HPDE6-E6E7 (cell line): Measurements from ENCODE around the gene AK2.
"Not testable (repeated sequence)": the region's sequence is repeated elsewhere in the genome, so short reads cannot be mapped to it uniquely, and the experiment has no call there.

Source experiments
- DNase-seq: peaks from one replicate; pipeline ENCODE4 v3.0.0; 2011; ENCODE audit warnings: missing footprints; ENCODE audit errors: extremely low spot score

The AK2 gene

DNA sequence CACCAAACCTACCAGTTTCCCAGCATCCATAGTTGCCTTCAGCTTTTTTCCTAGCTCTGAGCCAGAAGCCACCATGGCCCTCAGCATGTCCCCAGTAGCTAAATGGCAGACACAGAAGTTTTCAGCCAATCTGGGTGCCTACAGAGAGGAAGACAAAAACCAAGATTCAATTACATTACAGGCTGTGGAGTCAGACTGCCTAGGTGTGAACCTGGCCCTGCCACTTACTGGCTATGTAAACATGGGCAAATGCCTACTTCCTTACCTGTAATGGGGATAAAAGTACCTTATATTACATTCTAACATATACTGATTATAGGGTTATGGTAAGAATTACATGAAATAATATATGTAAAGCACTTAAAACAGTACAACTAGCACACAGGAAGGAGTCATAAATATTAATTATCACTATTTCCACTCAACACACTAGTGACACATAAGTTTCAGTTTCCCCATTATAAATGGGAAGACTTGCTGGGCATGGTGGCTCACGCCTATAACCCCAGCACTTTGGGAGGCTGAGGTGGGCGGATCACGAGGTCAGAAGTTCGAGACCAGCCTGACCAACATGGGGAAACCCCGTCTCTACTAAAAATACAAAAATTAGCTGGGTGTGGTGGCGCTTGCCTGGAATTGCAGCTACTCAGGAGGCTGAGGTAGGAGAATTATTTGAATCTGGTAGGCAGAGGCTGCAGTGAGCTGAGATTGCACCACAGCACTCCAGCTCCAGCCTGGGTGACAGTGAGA is 12.1 kb downstream of the AK2 start:
- not testable (repeated sequence) for DNase-seq

DNA sequence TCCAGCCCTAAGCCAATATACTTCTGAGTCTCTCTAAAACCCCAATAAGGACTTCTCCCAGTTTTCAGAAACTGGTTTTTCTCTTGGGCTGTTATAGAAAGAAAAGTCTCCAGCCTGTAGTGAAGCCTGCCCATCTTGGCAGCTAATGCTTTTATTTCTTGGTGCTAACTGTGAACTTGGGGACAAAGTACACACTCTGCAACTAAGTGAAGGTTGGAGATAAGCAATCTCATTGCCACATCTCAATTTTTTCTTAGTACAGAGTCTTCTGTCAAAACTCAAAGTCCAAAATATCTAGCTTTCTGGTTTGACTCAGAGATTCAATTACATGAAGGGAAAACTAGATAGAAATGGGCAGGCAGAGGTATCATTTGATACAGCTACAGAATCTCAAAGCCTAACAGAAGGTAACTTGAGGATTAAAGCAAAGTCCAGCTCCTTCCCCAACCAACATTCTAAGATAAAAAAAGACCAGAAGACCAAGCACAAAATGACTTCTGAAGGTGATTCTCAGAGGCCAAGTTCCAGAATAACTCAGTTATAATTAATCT is 14.0 kb downstream of the AK2 start:
- no peak for DNase-seq

- DNase-seq, result no peak
These were observed 14.9 kb downstream of the AK2 start for GRCh38 chr1:33021567-33022431.

DNA sequence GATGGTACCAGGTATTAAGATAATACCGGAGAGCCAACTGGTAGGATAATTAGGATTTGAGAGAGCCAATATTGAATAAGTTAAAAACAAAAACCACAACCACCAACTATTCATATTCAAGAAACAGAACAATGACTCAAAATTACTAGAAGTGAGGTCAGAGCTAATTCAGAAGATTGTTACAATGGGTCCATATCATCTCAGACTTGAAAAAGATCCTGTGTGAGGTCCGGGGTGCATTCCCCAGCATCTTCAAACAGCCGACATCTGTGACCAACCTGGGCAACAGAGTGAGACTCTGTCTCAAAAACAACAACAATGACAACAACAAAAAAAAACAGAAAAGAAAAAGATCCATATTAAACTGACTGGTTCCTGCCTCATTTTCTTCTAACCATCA is 18.6 kb downstream of the AK2 start:
- no peak for DNase-seq

DNA sequence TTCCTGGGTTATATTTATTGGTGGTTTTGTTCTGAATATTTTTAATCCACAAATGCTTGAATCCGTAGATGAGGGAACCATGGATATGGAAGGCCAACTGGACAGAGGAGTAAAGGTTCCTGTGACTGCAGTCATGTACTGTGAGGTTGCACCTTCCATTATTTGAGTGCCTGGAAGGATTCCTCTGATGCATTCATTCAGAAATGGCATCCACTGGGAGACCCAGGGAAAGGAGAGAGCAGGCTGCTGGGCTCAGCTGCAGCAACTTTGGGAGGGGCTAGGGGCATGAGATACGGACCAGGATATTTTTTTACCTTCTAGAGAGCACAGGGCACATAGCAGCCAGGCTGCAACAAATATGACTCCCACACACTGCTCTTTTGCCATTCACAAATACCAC is 19.5 kb downstream of the AK2 start:
- DNase-seq, result no peak

GRCh38 chr1:33015216-33015615 is 21.5 kb downstream of the AK2 start:
- no peak for DNase-seq

- no peak for DNase-seq
These were observed 22.1 kb downstream of the AK2 start for GRCh38 chr1:33014464-33015163.

- DNase-seq, result no peak
These were observed 22.9 kb downstream of the AK2 start for GRCh38 chr1:33013791-33014190.

DNA sequence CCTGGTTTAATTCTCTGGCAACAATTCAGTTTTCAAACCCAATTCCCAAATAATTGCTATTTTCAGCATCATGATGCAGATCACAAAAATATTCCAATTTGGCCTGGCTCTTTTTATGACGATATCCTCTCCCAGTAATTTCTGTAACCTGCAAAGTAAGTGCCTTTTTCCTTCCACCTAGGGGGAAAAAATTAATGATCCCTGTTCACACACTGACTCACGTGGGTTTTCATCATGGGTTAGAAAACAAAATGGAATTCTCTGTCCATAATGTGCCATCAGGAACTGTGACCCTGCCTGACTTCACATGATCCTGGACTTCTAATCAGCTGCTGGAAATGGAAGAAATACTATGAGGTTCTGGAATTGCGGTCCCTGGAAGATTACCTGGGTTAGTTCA is 24.5 kb downstream of the AK2 start:
- DNase-seq, result no peak

DNA sequence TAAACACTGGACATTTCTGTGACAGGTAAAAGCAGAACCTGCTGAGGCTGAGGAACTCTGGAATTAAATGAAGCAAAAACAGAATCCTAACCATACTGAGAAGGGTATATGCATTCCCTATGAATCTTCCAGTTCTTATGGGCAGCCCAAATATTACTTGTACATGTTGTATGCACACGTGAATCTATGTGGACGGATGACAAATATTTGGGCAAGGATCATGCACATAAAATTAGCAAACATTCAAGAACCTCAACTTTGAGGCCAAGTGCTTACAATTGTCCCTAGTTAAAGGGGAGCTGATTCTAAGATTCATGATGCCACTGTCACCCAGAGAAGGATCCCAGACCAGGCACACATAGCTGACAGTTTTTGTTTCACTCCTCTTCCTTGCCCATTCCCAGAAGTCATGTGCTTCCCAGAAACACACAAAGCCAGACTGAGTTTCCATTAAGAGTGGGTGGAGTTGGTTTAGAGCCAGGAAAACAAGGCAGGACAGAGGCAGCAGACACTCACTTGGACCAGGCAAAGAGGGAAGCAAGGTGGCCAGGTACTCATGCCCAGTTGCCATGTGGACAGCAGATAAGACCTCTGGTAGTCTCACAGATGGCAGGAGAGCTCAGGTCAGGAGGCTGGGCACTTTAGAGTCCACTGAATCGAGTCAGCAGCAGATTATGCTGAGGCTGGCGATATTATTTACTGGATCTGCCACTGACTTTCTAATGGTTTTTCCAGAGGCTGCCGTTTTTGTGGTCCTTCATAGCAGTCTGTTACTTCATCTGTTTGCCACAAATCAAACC is 25.6 kb downstream of the AK2 start:
- DNase-seq, result no peak

- no peak for DNase-seq
These were observed 27.1 kb downstream of the AK2 start for GRCh38 chr1:33009561-33009960.

DNA sequence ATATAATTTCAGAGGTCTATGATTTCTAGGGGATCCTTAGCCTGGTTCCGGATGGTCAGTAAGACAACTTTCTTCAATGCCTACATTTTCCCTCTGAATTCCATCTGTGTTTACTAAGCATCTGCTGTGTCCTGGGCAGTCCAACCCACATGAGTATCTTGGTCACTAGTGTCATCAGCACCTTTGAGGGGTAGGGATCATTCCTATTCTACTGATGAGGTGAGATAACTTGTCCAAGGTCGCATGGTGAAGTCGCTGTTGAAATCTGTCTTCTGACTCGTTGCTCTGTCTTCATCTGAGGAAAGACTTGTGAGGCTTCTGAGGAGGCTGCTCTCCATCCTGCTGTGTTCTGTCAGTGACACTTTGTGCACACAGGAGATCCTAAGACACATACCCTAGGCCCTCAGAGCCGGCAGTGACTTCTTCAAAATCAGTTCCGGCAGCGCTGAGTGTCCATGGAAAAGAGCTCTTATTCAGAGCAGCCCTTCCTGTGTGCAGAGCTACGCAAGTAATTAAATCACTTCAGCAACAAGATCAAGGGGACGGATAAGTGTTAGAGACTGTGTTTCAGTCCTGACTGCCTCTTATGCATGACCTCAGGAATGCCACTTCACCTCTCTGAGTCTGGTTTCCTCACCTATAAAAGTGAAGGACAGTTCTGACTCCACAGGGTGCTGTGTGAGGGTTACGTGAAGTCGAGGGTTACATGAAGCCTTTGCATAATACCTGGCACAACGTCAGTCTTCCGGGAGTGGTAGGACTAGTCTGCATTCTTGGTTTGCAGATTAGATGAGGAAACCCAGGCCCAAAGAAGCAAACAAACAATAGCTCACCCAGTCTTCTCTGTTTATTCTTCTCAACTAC is 28.4 kb downstream of the AK2 start:
- no peak for DNase-seq

DNA sequence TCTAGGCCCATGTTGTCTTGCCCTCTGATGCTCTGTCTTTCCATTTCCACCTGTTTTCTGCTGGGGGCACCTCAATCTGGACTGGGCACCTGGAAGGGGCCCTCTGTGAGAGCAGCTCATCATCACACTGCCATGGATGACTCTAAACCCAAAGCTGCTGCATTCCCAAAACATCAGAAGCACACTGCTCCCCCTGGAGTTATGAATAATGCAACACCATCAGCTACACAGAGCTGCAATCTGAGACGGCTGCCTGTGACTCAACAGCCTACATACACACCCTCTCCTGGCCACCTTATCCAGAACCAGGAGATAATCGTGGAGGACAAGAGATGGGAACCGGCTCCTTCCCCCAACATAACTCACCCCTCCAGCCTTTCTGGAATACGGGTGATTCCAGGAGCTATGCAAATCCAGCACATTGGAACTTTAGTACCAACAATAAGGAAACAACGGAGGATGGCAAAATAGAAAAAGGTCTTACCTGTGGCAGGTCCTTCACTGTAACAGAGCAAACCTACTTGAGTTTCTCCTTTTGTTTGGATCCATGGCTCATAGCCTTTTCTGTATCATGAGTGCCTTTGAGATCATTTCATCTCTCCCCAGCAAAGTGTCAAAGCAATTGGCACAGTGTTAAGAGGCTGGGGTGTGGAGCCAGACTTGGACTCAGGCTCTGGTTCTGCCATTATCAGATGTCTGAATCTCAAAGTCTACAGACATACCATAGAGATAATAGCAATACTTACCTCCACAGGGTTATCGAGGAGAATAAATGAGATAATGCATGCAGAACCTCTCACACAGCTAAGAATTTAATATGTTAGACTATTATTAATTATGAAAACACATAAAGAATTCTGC is 29.3 kb downstream of the AK2 start:
- DNase-seq, result peak; percentile 98

- no peak for DNase-seq
These were observed 30.8 kb downstream of the AK2 start for GRCh38 chr1:33005838-33006421.

GRCh38 chr1:33005117-33005837 is 31.4 kb downstream of the AK2 start:
- no peak for DNase-seq

DNA sequence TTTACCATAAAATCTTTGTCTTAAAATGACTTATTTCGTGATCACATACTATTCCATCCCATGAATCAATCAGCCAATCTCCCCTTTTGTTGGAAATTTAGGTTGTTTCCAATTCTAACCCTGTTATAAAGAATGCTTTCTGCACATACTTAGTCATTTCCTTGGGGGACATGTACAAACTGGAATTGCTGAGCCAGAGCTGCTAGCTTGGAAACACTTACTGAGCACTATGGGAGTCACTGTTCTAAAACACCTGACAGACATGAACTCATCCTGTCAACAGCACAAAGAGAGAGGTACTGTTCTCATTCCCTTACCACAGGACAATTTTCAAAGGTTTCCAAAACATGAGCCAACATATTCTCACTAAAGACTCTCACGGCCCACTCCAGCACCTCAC is 32.1 kb downstream of the AK2 start:
- DNase-seq, result peak; percentile 88

- DNase-seq, result no peak
These were observed 33.0 kb downstream of the AK2 start for GRCh38 chr1:33003657-33004056.

DNA sequence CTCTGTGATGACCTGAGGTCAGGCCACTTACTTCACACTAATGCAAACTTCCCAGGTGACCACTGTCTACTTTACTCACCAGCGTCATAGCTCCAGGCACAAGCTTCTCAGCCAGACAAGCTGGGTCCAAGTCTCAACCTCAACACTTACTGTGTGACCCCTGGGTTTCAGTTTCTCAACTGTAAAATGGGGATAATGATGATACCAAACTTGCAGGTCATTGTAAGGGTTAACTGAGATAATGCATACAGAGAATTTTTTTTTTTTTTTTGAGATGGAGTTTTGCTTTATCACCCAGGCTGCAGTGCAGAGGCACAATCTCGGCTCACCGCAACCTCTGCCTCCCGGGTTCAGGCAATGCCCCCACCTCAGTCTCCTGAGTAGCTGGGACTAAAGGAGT is 34.7 kb downstream of the AK2 start:
- DNase-seq, result no peak
